Stimulated activated CD4-positive, alpha-beta T cell treated with anti-CD3 and anti-CD28 coated beads, Interleukin-1b, Interleukin-23, amount 100 ng/mL, for 1 hour (primary cell): ENCODE data around the gene SLC11A1.

Experiments
- DNase-seq, 2 donors: peaks; one replicate each; pipeline ENCODE4 v3.0.0-alpha.2; 2020; ENCODE audit warnings: low read depth in 2 of 2

The SLC11A1 gene

GRCh38 chr2:218435003-218435982 lies 53.2 kb downstream of the SLC11A1 start:
- no peak for DNase-seq

DNA sequence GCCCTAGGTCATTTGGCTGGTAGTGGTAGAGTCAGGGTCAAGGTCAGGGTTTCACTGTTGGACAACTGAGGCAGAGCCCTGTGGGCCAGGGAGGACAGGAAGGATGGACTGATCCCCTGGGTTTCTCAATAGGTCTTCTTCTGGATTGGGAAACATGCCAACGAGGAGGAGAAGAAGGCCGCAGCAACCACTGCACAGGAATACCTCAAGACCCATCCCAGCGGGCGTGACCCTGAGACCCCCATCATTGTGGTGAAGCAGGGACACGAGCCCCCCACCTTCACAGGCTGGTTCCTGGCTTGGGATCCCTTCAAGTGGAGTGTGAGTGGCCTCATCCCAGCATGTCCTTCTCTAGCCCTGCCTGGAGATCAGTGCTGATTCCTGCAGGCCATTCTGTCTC lies 54.9 kb downstream of the SLC11A1 start:
- no peak for DNase-seq

DNA sequence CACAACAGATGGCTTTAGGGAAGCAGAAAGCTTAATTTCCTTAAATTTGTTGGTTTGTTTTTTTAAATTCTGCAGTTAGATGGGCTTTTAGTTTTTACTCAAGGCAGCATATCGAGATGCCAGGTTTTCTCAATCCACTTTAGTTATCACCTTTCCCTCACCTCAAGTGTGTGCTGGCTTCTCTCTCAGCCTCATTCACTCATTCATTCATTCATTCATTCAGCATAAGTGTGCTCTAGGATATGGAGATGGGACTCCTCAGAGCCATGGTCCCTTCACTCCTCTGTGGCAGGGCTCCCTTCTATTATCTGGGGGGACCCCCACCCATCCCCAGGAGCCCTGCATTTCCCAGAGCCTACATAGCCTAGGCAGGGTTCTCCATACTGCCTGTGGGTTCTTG lies 55.9 kb downstream of the SLC11A1 start:
- no peak for DNase-seq

- DNase-seq: no peak
These were observed 56.5 kb downstream of the SLC11A1 start for GRCh38 chr2:218438596-218438995.

DNA sequence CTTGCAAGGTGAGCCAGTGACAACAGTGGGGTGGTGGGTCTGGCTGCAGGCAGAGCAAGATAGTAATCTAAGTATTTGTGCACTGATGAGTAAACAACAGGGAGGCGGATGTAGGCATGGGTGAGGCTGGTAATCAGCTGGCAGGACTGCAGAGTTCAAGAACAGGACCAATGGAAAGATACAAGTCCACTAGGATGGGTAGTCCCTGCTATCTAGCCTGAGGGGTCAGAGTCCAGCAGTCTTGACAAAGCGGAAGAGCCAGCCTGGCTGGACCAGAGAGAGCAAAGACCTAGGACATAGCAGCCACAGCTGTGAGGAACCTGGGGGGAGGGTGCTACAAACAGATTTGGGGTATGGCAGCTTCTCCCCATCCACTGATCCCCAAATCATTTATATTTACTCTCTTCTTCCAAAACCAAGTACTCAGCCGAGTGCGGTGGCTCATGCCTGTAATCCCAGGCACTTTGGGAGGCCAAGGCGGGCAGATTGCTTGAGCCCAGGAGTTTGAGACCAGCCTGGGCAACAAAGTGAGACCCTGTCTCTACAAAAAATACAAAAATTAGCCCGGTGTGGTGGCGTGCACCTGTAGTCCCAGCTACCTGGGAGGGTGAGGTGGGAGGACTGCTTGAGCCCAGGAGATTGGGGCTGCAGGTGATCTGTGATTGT lies 62.8 kb downstream of the SLC11A1 start:
- no peak for DNase-seq

DNA sequence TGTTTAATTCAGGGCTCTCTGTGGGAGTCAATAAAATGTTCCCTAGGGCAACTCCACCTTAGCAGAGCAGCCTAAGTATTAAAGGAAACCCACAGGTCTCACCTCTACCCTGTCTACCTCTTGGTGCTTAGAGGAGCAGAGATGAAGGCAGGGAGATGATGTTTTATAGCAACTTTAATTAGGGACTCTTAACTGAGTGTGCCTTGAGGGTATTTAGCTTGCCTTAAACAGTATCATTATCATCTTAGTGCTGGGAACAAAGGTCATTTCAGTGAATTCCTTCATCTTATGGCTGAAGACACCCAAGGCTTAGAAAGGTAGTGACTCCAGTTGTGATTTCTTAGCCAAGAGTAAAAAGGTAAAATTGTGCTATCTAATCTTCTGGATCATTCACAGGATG lies 63.5 kb downstream of the SLC11A1 start:
- DNase-seq: no peak
